HCT116 (cell line): ENCODE results near the gene ADK.

Source experiments
- CEBPB ChIP-seq: IDR thresholded peaks from 2 replicates; pipeline ENCODE4 v1.6.1; 2012; ENCODE audit warnings: low read depth
- CTCF ChIP-seq, 3 experiments: fragments of 200-600 bp in 1 of 3; sonication (generic) in 1 of 3; IDR thresholded peaks in 2 of 3; conservative IDR thresholded peaks in 1 of 3; 2 replicates each; pipeline ENCODE4 v1.5.1; 2012 to 2017; ENCODE audit warnings: low read depth in 2 of 3, low read length in 2 of 3, antibody characterized with exemption in 1 of 3, borderline replicate concordance in 1 of 3, control low read depth in 1 of 3, mild to moderate bottlenecking in 1 of 3, mixed read lengths in 1 of 3, mixed run types in 1 of 3, moderate library complexity in 1 of 3; ENCODE audit not compliant: insufficient read depth in 1 of 3
- EZH2 ChIP-seq: fragments of 200-600 bp; sonication (generic); IDR thresholded peaks from 2 replicates; pipeline ENCODE4 v1.6.1; 2017; ENCODE audit warnings: antibody characterized with exemption, mixed run types
- EZH2phosphoT487 ChIP-seq: fragments of 200-600 bp; IDR thresholded peaks from 2 replicates; pipeline ENCODE4 v1.6.1; 2018; ENCODE audit warnings: antibody characterized with exemption, borderline replicate concordance
- JUND ChIP-seq: IDR thresholded peaks from 2 replicates; pipeline ENCODE4 v1.6.1; 2012
- MAX ChIP-seq: IDR thresholded peaks from 2 replicates; pipeline ENCODE4 v1.6.1; 2012
- POLR2A ChIP-seq: IDR thresholded peaks from 2 replicates; pipeline ENCODE4 v1.7.0; 2011; ENCODE audit warnings: borderline replicate concordance; ENCODE audit not compliant: insufficient read depth, insufficient read length; ENCODE audit errors: extremely low read depth
- POLR2AphosphoS5 ChIP-seq: IDR thresholded peaks from 2 replicates; pipeline ENCODE4 v1.6.1; 2011; ENCODE audit warnings: mild to moderate bottlenecking, low read depth, low read length, moderate library complexity
- REST ChIP-seq: IDR thresholded peaks from 2 replicates; pipeline ENCODE4 v1.6.1; 2012; ENCODE audit warnings: low read depth
- SIN3A ChIP-seq: IDR thresholded peaks from 2 replicates; pipeline ENCODE4 v1.6.1; 2012; ENCODE audit warnings: low read depth
- YY1 ChIP-seq: IDR thresholded peaks from 2 replicates; pipeline ENCODE4 v1.6.1; 2011; ENCODE audit warnings: low read length, low read depth, moderate library complexity, mild to moderate bottlenecking; ENCODE audit not compliant: insufficient replicate concordance; ENCODE audit errors: extremely low read depth
- ZFX ChIP-seq: fragments of 450-650 bp; IDR thresholded peaks from 2 replicates; pipeline ENCODE4 v1.6.1; 2017
- ZNF274 ChIP-seq: fragments of 200-500 bp; sonication (Bioruptor generic); IDR thresholded peaks from 2 replicates; pipeline ENCODE4 v1.6.1; 2014; ENCODE audit warnings: mild to moderate bottlenecking, low read depth, low read length, inconsistent platforms
- TF ChIP-seq, protein P1 (sequence below): IDR thresholded peaks from 2 replicates; pipeline ENCODE4 v1.6.1; 2011; ENCODE audit warnings: mild to moderate bottlenecking, low read length, moderate library complexity; ENCODE audit not compliant: insufficient replicate concordance; ENCODE audit errors: extremely low read depth

GRCh38 chr10:74738542-74738941 lies 587.5 kb downstream of the ADK start:
- TF ChIP-seq CTCF (IDR thresholded peaks at IDR 0.05 in 2 of 3, conservative IDR thresholded peaks at IDR 0.05 in 1 of 3; ENCODE audit: borderline replicate concordance in 1 of 3, insufficient read depth in 1 of 3, low read depth in 2 of 3, low read length in 2 of 3) (no peak), POLR2A (no peak), SIN3A (no peak), ZNF274 (no peak), REST (no peak), CEBPB (no peak), JUND (no peak), EZH2 (no peak), MAX (no peak), ZFX (no peak), POLR2AphosphoS5 (no peak), YY1 (no peak), EZH2phosphoT487 (no peak)
- TF ChIP-seq, protein P1, sequence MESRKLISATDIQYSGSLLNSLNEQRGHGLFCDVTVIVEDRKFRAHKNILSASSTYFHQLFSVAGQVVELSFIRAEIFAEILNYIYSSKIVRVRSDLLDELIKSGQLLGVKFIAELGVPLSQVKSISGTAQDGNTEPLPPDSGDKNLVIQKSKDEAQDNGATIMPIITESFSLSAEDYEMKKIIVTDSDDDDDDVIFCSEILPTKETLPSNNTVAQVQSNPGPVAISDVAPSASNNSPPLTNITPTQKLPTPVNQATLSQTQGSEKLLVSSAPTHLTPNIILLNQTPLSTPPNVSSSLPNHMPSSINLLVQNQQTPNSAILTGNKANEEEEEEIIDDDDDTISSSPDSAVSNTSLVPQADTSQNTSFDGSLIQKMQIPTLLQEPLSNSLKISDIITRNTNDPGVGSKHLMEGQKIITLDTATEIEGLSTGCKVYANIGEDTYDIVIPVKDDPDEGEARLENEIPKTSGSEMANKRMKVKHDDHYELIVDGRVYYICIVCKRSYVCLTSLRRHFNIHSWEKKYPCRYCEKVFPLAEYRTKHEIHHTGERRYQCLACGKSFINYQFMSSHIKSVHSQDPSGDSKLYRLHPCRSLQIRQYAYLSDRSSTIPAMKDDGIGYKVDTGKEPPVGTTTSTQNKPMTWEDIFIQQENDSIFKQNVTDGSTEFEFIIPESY: no peak
